Body of pancreas (tissue), 4 donors: Measurements from ENCODE around the gene AUNIP.

Source experiments
- POLR2A ChIP-seq, 3 donors: fragments of 450-650 bp; IDR thresholded peaks; one replicate each; pipeline ENCODE4 v1.6.1; 2016; ENCODE audit warnings: antibody characterized with exemption in 3 of 3, mild to moderate bottlenecking in 2 of 3
- TF ChIP-seq, protein P1 (sequence below), 7 experiments: fragments of 450-650 bp in 4 of 7; fragments of 200-600 bp in 3 of 7; sonication (generic) in 3 of 7; IDR thresholded peaks; one replicate each; pipeline ENCODE4 v1.5.1; 2016 to 2019; ENCODE audit warnings: antibody characterized with exemption in 7 of 7

- TF ChIP-seq POLR2A (IDR thresholded peaks at IDR 0.05) = no peak
- TF ChIP-seq, protein P1, sequence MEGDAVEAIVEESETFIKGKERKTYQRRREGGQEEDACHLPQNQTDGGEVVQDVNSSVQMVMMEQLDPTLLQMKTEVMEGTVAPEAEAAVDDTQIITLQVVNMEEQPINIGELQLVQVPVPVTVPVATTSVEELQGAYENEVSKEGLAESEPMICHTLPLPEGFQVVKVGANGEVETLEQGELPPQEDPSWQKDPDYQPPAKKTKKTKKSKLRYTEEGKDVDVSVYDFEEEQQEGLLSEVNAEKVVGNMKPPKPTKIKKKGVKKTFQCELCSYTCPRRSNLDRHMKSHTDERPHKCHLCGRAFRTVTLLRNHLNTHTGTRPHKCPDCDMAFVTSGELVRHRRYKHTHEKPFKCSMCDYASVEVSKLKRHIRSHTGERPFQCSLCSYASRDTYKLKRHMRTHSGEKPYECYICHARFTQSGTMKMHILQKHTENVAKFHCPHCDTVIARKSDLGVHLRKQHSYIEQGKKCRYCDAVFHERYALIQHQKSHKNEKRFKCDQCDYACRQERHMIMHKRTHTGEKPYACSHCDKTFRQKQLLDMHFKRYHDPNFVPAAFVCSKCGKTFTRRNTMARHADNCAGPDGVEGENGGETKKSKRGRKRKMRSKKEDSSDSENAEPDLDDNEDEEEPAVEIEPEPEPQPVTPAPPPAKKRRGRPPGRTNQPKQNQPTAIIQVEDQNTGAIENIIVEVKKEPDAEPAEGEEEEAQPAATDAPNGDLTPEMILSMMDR (IDR thresholded peaks at IDR 0.05) = no peak
Measured at GRCh38 chr1:25907601-25908000, 48.3 kb upstream of the AUNIP start.
